Neural progenitor cell (in vitro differentiated cells): Measurements from ENCODE around the gene MYRIP. TPM values are rescaled to one million over a fixed set of nuclear protein-coding genes. Genes with fewer than 3 reads are reported as not detected.
A peak's percentile ranks its signal among the peaks of the same experiment; 100 is the strongest.

ENCODE experiments used
- DNase-seq: peaks from one replicate; pipeline ENCODE4 v3.0.0-alpha.2; 2016; ENCODE audit warnings: low spot score
- H2AFZ ChIP-seq: fragments of 200-600 bp; sonication (generic); replicated peaks from 2 replicates; pipeline ENCODE4 v1.6.1; 2016; ENCODE audit warnings: antibody characterized with exemption
- H3F3A ChIP-seq: fragments of 200-600 bp; sonication (generic); 2 replicates; pipeline ENCODE4 v1.6.1; 2016; ENCODE audit warnings: antibody characterized with exemption, low read depth
- H3K27ac ChIP-seq: fragments of 200-600 bp; sonication (generic); 2 replicates; pipeline ENCODE4 v1.5.1; 2016; ENCODE audit warnings: mild to moderate bottlenecking
- H3K27me3 ChIP-seq: fragments of 200-600 bp; sonication (generic); 2 replicates; pipeline ENCODE4 v1.6.1; 2016; ENCODE audit warnings: mild to moderate bottlenecking, moderate library complexity
- H3K36me3 ChIP-seq: fragments of 200-600 bp; sonication (generic); 2 replicates; pipeline ENCODE4 v1.5.1; 2016
- H3K4me1 ChIP-seq: fragments of 200-600 bp; sonication (generic); 2 replicates; pipeline ENCODE4 v1.6.1; 2016; ENCODE audit warnings: mixed run types
- H3K4me2 ChIP-seq: fragments of 200-600 bp; sonication (generic); 2 replicates; pipeline ENCODE4 v1.6.1; 2016
- H3K4me3 ChIP-seq: fragments of 200-600 bp; sonication (generic); 2 replicates; pipeline ENCODE4 v1.5.1; 2016
- H3K79me2 ChIP-seq: fragments of 200-600 bp; sonication (generic); 2 replicates; pipeline ENCODE4 v1.6.1; 2016; ENCODE audit warnings: low read depth
- H3K9ac ChIP-seq: fragments of 200-600 bp; sonication (generic); 2 replicates; pipeline ENCODE4 v1.6.1; 2016
- H3K9me3 ChIP-seq: fragments of 200-600 bp; sonication (generic); 2 replicates; pipeline ENCODE4 v1.5.1; 2016; ENCODE audit warnings: low read depth
- H4K20me1 ChIP-seq: fragments of 200-600 bp; sonication (generic); 2 replicates; pipeline ENCODE4 v1.6.1; 2016; ENCODE audit warnings: low read depth
- H3K27ac Mint-ChIP-seq: 3 replicates; pipeline ENCODE4 v1.8.0; 2021; ENCODE audit warnings: mixed read lengths
- H3K27me3 Mint-ChIP-seq: 2 replicates; pipeline ENCODE4 v1.8.0; 2022; ENCODE audit warnings: low read depth, mild to moderate bottlenecking, inconsistent platforms, moderate library complexity, mixed read lengths; ENCODE audit not compliant: insufficient read depth
- H3K36me3 Mint-ChIP-seq: 3 replicates; pipeline ENCODE4 v1.8.0; 2021; ENCODE audit warnings: mixed read lengths
- H3K4me1 Mint-ChIP-seq: 3 replicates; pipeline ENCODE4 v1.8.0; 2021; ENCODE audit warnings: mixed read lengths
- H3K4me3 Mint-ChIP-seq: 3 replicates; pipeline ENCODE4 v1.8.0; 2021; ENCODE audit warnings: mild to moderate bottlenecking, moderate library complexity, mixed read lengths
- H3K9me3 Mint-ChIP-seq: 3 replicates; pipeline ENCODE4 v1.8.0; 2020; ENCODE audit warnings: mixed read lengths
- CTCF ChIP-seq: fragments of 200-600 bp; sonication (generic); IDR thresholded peaks from 2 replicates; pipeline ENCODE4 v1.5.1; 2017; ENCODE audit warnings: antibody characterized with exemption, mild to moderate bottlenecking
- EZH2 ChIP-seq: fragments of 200-600 bp; sonication (generic); IDR thresholded peaks from 2 replicates; pipeline ENCODE4 v1.6.1; 2017; ENCODE audit warnings: antibody characterized with exemption, mild to moderate bottlenecking, moderate library complexity
- EZH2phosphoT487 ChIP-seq: fragments of 200-600 bp; sonication (generic); IDR thresholded peaks from 2 replicates; pipeline ENCODE4 v1.6.1; 2017; ENCODE audit warnings: antibody characterized with exemption
- total RNA-seq: library from RNA; depleted of rRNA; stranded (reverse); fragments of >200 nt; gene quantifications from 2 replicates; pipeline ENCODE4 v1.2.3, GENCODE V29; 2015; ENCODE audit warnings: low replicate concordance

MYRIP gene
- total RNA-seq, 1 donor from 2014 or later, result 0.62 TPM

GRCh38 chr3:39982665-39983357 lies 173.4 kb downstream of the MYRIP start:
- no peaks in the 10 kb centered on the region for H3K36me3 Mint-ChIP-seq
- H3K79me2 ChIP-seq, result no peaks in the 10 kb centered on the region
- H3K4me2 ChIP-seq, result no peak overlapping the region
- H3K4me1 ChIP-seq, result no peaks in the 10 kb centered on the region
- H3K9me3 ChIP-seq, result no peaks in the 10 kb centered on the region
- H3K9me3 Mint-ChIP-seq, result peaks cover 7% of the 10 kb centered on the region
- no peaks in the 10 kb centered on the region for H3F3A ChIP-seq
- no peak for DNase-seq
- H3K4me3 Mint-ChIP-seq, result no peak overlapping the region
- H3K27me3 ChIP-seq, result no peaks in the 10 kb centered on the region
- H3K27ac Mint-ChIP-seq, result no peak overlapping the region
- H3K4me3 ChIP-seq, result no peak overlapping the region
- no peaks in the 10 kb centered on the region for H3K4me1 Mint-ChIP-seq
- H4K20me1 ChIP-seq, result no peaks in the 10 kb centered on the region
- no peak overlapping the region for H3K9ac ChIP-seq
- TF ChIP-seq EZH2, result no peak
- no peak overlapping the region for H3K27ac ChIP-seq
- H2AFZ ChIP-seq, result no peak overlapping the region
- no peaks in the 10 kb centered on the region for H3K36me3 ChIP-seq
- no peaks in the 10 kb centered on the region for H3K27me3 Mint-ChIP-seq

GRCh38 chr3:39989746-39990145 lies 180.3 kb downstream of the MYRIP start:
- H3K4me3 ChIP-seq, result no peak overlapping the region
- Mint-ChIP-seq H3K4me3 (no peak overlapping the region), H3K4me1 (no peaks in the 10 kb centered on the region), H3K36me3 (peaks cover 2% of the 10 kb centered on the region), H3K9me3 (peaks cover 39% of the 10 kb centered on the region), H3K27ac (no peak overlapping the region), H3K27me3 (peaks cover 2% of the 10 kb centered on the region)
- no peaks in the 10 kb centered on the region for H3K27me3 ChIP-seq
- peaks cover 7% of the 10 kb centered on the region for H3K9me3 ChIP-seq
- no peaks in the 10 kb centered on the region for H3F3A ChIP-seq
- H3K4me2 ChIP-seq, result no peak overlapping the region
- H3K4me1 ChIP-seq, result no peaks in the 10 kb centered on the region
- no peak overlapping the region for H3K9ac ChIP-seq
- H3K79me2 ChIP-seq, result no peaks in the 10 kb centered on the region
- no peaks in the 10 kb centered on the region for H4K20me1 ChIP-seq
- no peak overlapping the region for H2AFZ ChIP-seq
- no peak overlapping the region for H3K27ac ChIP-seq
- no peaks in the 10 kb centered on the region for H3K36me3 ChIP-seq
- TF ChIP-seq CTCF (no peak), EZH2phosphoT487 (no peak), EZH2 (no peak)
- DNase-seq, result no peak

GRCh38 chr3:39990532-39990931 lies 181.1 kb downstream of the MYRIP start:
- no peaks in the 10 kb centered on the region for H3K36me3 ChIP-seq
- no peak overlapping the region for H3K4me2 ChIP-seq
- no peak overlapping the region for H3K27ac Mint-ChIP-seq
- peaks cover 2% of the 10 kb centered on the region for H3K36me3 Mint-ChIP-seq
- H3K4me1 ChIP-seq, result no peaks in the 10 kb centered on the region
- H3K27me3 ChIP-seq, result no peaks in the 10 kb centered on the region
- no peaks in the 10 kb centered on the region for H3K4me1 Mint-ChIP-seq
- peaks cover 41% of the 10 kb centered on the region for H3K9me3 Mint-ChIP-seq
- no peak overlapping the region for H3K9ac ChIP-seq
- H4K20me1 ChIP-seq, result no peaks in the 10 kb centered on the region
- H3F3A ChIP-seq, result no peaks in the 10 kb centered on the region
- no peak for TF ChIP-seq EZH2phosphoT487
- no peak for TF ChIP-seq EZH2
- TF ChIP-seq CTCF, result peak; percentile 71
- no peak overlapping the region for H3K4me3 ChIP-seq
- H2AFZ ChIP-seq, result no peak overlapping the region
- DNase-seq, result peak; percentile 70
- H3K79me2 ChIP-seq, result no peaks in the 10 kb centered on the region
- no peak overlapping the region for H3K27ac ChIP-seq
- peaks cover 2% of the 10 kb centered on the region for H3K27me3 Mint-ChIP-seq
- H3K9me3 ChIP-seq, result peaks cover 7% of the 10 kb centered on the region
- no peak overlapping the region for H3K4me3 Mint-ChIP-seq

- Mint-ChIP-seq H3K27me3 (peaks cover 2% of the 10 kb centered on the region), H3K27ac (peak overlapping the region; percentile 42), H3K4me1 (peaks cover 5% of the 10 kb centered on the region), H3K9me3 (no peaks in the 10 kb centered on the region), H3K4me3 (no peak overlapping the region), H3K36me3 (no peaks in the 10 kb centered on the region)
- no peak for DNase-seq
- Histone ChIP-seq H3K9ac (no peak overlapping the region), H3K4me2 (no peak overlapping the region), H3K27ac (no peak overlapping the region), H3K27me3 (no peaks in the 10 kb centered on the region), H3K4me3 (no peak overlapping the region), H4K20me1 (no peaks in the 10 kb centered on the region), H3K9me3 (no peaks in the 10 kb centered on the region), H3F3A (no peaks in the 10 kb centered on the region), H3K36me3 (no peaks in the 10 kb centered on the region), H3K79me2 (no peaks in the 10 kb centered on the region), H2AFZ (no peak overlapping the region), H3K4me1 (no peaks in the 10 kb centered on the region)
- no peak for TF ChIP-seq EZH2phosphoT487
- no peak for TF ChIP-seq EZH2
- no peak for TF ChIP-seq CTCF
Observed at GRCh38 chr3:40008796-40009195, 199.4 kb downstream of the MYRIP start.
